WTC11 (cell line): Measurements from ENCODE around the gene CMTM2. TPM values are rescaled to one million over a fixed set of nuclear protein-coding genes. Genes with fewer than 3 reads are reported as not detected.

Experiments
- ATAC-seq: fragments of 200-7000 bp; cut with Tn5 transposase; 2 replicates; pipeline ENCODE4 v1.10.0; 2021; ENCODE audit warnings: mild to moderate bottlenecking, moderate library complexity
- CTCF ChIA-PET: fragments of 300-600 bp; sonication (Branson Sonifier 250); formaldehyde crosslinking; loops from one replicate; lab custom pipeline; 2021; ENCODE audit warnings: antibody characterized with exemption; lab: Charles Lee
- POLR2A ChIA-PET: fragments of 350-600 bp; sonication (Branson Sonifier 250); formaldehyde crosslinking; loops from one replicate; lab custom pipeline; 2021; ENCODE audit warnings: antibody characterized with exemption; lab: Charles Lee
- DNase-seq: peaks from one replicate; pipeline ENCODE4 v3.0.0; 2021; ENCODE audit warnings: low spot score
- H3K27ac Mint-ChIP-seq: 2 replicates; pipeline ENCODE4 v1.8.0; 2021; ENCODE audit warnings: mixed read lengths
- H3K27me3 Mint-ChIP-seq: 2 replicates; pipeline ENCODE4 v1.8.0; 2021; ENCODE audit warnings: low read depth, mild to moderate bottlenecking, moderate library complexity, mixed read lengths
- H3K36me3 Mint-ChIP-seq: 2 replicates; pipeline ENCODE4 v1.8.0; 2021; ENCODE audit warnings: mixed read lengths
- H3K4me1 Mint-ChIP-seq: 2 replicates; pipeline ENCODE4 v1.8.0; 2022; ENCODE audit warnings: mixed read lengths
- H3K4me3 Mint-ChIP-seq: 2 replicates; pipeline ENCODE4 v1.8.0; 2021; ENCODE audit warnings: mild to moderate bottlenecking, moderate library complexity, mixed read lengths
- H3K9me3 Mint-ChIP-seq: 2 replicates; pipeline ENCODE4 v1.8.0; 2021; ENCODE audit warnings: mixed read lengths
- AFF4 ChIP-seq: sonication (generic); formaldehyde crosslinking; IDR thresholded peaks from 2 replicates; pipeline ENCODE4 v1.8.1; 2023; ENCODE audit warnings: mild to moderate bottlenecking, missing genetic modification reagents, borderline replicate concordance
- ATF1 ChIP-seq: sonication (generic); formaldehyde crosslinking; IDR thresholded peaks from 2 replicates; pipeline ENCODE4 v1.8.1; 2023; ENCODE audit warnings: mild to moderate bottlenecking, moderate library complexity, missing genetic modification reagents
- CDX4 ChIP-seq: fragments of 250-450 bp; sonication (Bioruptor Pico); IDR thresholded peaks from 2 replicates; pipeline ENCODE4 v1.9.0; 2021; ENCODE audit warnings: moderate library complexity, mild to moderate bottlenecking, inconsistent platforms, borderline replicate concordance
- E2F1 ChIP-seq: sonication (generic); formaldehyde crosslinking; IDR thresholded peaks from 2 replicates; pipeline ENCODE4 v1.8.0; 2022; ENCODE audit warnings: mild to moderate bottlenecking, missing genetic modification reagents
- EMX1 ChIP-seq: fragments of 250-450 bp; sonication (Bioruptor Pico); IDR thresholded peaks from 2 replicates; pipeline ENCODE4 v1.8.0; 2021; ENCODE audit warnings: mild to moderate bottlenecking
- ERG ChIP-seq: fragments of 250-450 bp; sonication (Bioruptor Pico); IDR thresholded peaks from 2 replicates; pipeline ENCODE4 v1.8.0; 2021; ENCODE audit warnings: mild to moderate bottlenecking
- FOXK1 ChIP-seq: sonication (generic); formaldehyde crosslinking; IDR thresholded peaks from 2 replicates; pipeline ENCODE4 v1.8.0; 2022; ENCODE audit warnings: mild to moderate bottlenecking, moderate library complexity, missing genetic modification reagents
- IRF1 ChIP-seq: sonication (generic); formaldehyde crosslinking; IDR thresholded peaks from 2 replicates; pipeline ENCODE4 v1.8.0; 2023; ENCODE audit warnings: missing genetic modification reagents
- JAZF1 ChIP-seq: fragments of 250-450 bp; sonication (Bioruptor Pico); IDR thresholded peaks from 2 replicates; pipeline ENCODE4 v1.9.0; 2021; ENCODE audit warnings: moderate library complexity, mild to moderate bottlenecking, inconsistent platforms
- MLX ChIP-seq: sonication (generic); formaldehyde crosslinking; IDR thresholded peaks from 2 replicates; pipeline ENCODE4 v1.8.1; 2023; ENCODE audit warnings: mild to moderate bottlenecking, missing genetic modification reagents, moderate library complexity
- NFYB ChIP-seq: sonication (generic); formaldehyde crosslinking; conservative IDR thresholded peaks from 2 replicates; pipeline ENCODE4 v1.8.0; 2022; ENCODE audit warnings: low read depth, missing genetic modification reagents
- RORB ChIP-seq: fragments of 250-450 bp; sonication (Bioruptor Pico); IDR thresholded peaks from 2 replicates; pipeline ENCODE4 v1.9.0; 2021; ENCODE audit warnings: mild to moderate bottlenecking
- STAT6 ChIP-seq: sonication (generic); formaldehyde crosslinking; conservative IDR thresholded peaks from 2 replicates; pipeline ENCODE4 v1.8.1; 2023; ENCODE audit warnings: mild to moderate bottlenecking, low read depth, missing genetic modification reagents, moderate library complexity
- TP53 ChIP-seq: sonication (generic); formaldehyde crosslinking; IDR thresholded peaks from 2 replicates; pipeline ENCODE4 v1.8.1; 2023; ENCODE audit warnings: mild to moderate bottlenecking, missing genetic modification reagents
- ZBTB43 ChIP-seq: sonication (generic); formaldehyde crosslinking; IDR thresholded peaks from 2 replicates; pipeline ENCODE4 v1.8.1; 2023; ENCODE audit warnings: mild to moderate bottlenecking, missing genetic modification reagents
- ZNF138 ChIP-seq: sonication (generic); formaldehyde crosslinking; conservative IDR thresholded peaks from 2 replicates; pipeline ENCODE4 v1.8.1; 2022; ENCODE audit warnings: mild to moderate bottlenecking, moderate library complexity, missing genetic modification reagents
- ZNF263 ChIP-seq: sonication (generic); formaldehyde crosslinking; IDR thresholded peaks from 2 replicates; pipeline ENCODE4 v1.8.1; 2022; ENCODE audit warnings: low read depth, mild to moderate bottlenecking, moderate library complexity, missing genetic modification reagents
- total RNA-seq: library from RNA; stranded (reverse); gene quantifications from 3 replicates; pipeline ENCODE4 v1.2.3, GENCODE V29; 2021

The CMTM2 gene
- total RNA-seq, 1 experiment from 2014 or later = not detected

GRCh38 chr16:66620429-66620795 lies 41.1 kb downstream of the CMTM2 start (continued):
- no peak for TF ChIP-seq JAZF1 (CRISPR knock-in tag)
- no peak for TF ChIP-seq MLX (CRISPR knock-in tag)
- TF ChIP-seq FOXK1 = no peak
- TF ChIP-seq ZNF138 (CRISPR knock-in tag) = no peak
- TF ChIP-seq AFF4 = no peak

GRCh38 chr16:66621973-66622372 lies 42.7 kb downstream of the CMTM2 start:
- TF ChIP-seq E2F1 (CRISPR knock-in tag) = no peak
- no peak for TF ChIP-seq FOXK1
- no peak for TF ChIP-seq ZNF263
- no peak for TF ChIP-seq NFYB (CRISPR knock-in tag)
- no peak for TF ChIP-seq TP53
- TF ChIP-seq RORB = no peak
- no peak for TF ChIP-seq STAT6 (CRISPR knock-in tag)
- no peak for TF ChIP-seq CDX4 (CRISPR knock-in tag)
- no peak for TF ChIP-seq IRF1 (CRISPR knock-in tag)
- no peak for TF ChIP-seq JAZF1 (CRISPR knock-in tag)
- no peak for TF ChIP-seq ERG (CRISPR knock-in tag)
- TF ChIP-seq EMX1 (CRISPR knock-in tag) = no peak
- TF ChIP-seq ATF1 (CRISPR knock-in tag) = no peak
- TF ChIP-seq ZBTB43 = no peak
- peaks cover 18% of the 10 kb centered on the region for H3K4me1 Mint-ChIP-seq
- H3K4me3 Mint-ChIP-seq = no peak overlapping the region
- ChIA-PET POLR2A (no interaction called here), CTCF (no interaction called here)
- ATAC-seq = no peak
- no peaks in the 10 kb centered on the region for H3K9me3 Mint-ChIP-seq
- H3K27me3 Mint-ChIP-seq = no peaks in the 10 kb centered on the region
- peaks cover 38% of the 10 kb centered on the region for H3K36me3 Mint-ChIP-seq
- DNase-seq = no peak
- H3K27ac Mint-ChIP-seq = no peak overlapping the region; the same call in 1 of the 2 replicates
